PFSK-1 (cell line): ENCODE results near the gene KIAA2012.

Source experiments
- FOXP2 ChIP-seq: optimal IDR thresholded peaks from 2 replicates; pipeline ENCODE3; 2011; ENCODE audit warnings: borderline replicate concordance, control low read depth, inconsistent platforms; ENCODE audit not compliant: insufficient read depth; ENCODE audit errors: extremely low read length, extremely low read depth
- POLR2AphosphoS5 ChIP-seq: IDR thresholded peaks from 2 replicates; pipeline ENCODE4 v1.6.1; 2012; ENCODE audit warnings: low read depth, mild to moderate bottlenecking, control low read depth, low read length, moderate library complexity
- SIN3A ChIP-seq: IDR thresholded peaks from 2 replicates; pipeline ENCODE4 v1.6.1; 2012; ENCODE audit warnings: mild to moderate bottlenecking, low read length, moderate library complexity, borderline replicate concordance; ENCODE audit not compliant: insufficient read depth

- TF ChIP-seq FOXP2 (no peak), POLR2AphosphoS5 (no peak), SIN3A (no peak)
Observed at GRCh38 chr2:202043475-202043874, 29.6 kb upstream of the KIAA2012 start.
